ENCODE data around the gene PTK6.

DNA sequence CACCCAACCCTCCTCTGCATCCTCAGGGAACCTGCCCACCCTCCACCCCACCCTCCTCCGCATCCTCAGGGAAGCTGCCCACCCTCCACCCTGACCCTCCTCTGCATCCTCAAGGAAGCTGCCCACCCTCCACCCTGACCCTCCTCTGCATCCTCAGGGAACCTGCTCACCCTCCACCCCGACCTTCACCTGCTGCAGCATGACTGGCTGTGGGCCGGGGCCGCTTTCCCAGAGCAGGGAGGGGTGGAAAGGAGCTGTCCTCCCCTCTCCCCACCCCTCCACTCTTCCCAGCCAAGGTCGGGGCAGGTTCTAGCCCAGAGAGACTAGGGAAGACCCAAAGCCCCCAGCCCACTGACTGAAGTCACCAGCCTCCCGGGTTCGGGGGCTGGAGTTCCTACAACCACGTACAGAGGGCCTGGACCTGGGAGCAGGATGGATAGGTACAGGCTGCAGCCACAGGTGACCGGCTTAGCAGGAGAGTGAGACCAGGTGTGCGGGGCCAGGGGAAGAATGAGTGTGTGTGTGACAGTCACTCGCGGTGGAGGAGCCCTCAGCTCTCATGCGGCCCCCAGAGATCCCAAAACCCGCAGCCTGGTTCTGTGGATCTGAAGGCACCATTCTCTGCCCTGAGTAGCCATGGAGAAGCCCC, 49.9 kb downstream of the PTK6 start:
- TF ChIP-seq CTCF (IDR thresholded peaks at IDR 0.05) (no peak), POLR2A (IDR thresholded peaks at IDR 0.05) (no peak), EP300 (IDR thresholded peaks at IDR 0.05) (no peak)
